ENCODE measurements around the gene RBM17. TPM values are rescaled to one million over a fixed set of nuclear protein-coding genes. Genes with fewer than 3 reads are reported as not detected.

The RBM17 gene
- total and polyA plus RNA-seq, 10 of the 15 experiments (the other 5 are each of a cell fraction or from before 2014, with no cell fraction given): 28.4 to 181 (median 83.9) TPM

DNA sequence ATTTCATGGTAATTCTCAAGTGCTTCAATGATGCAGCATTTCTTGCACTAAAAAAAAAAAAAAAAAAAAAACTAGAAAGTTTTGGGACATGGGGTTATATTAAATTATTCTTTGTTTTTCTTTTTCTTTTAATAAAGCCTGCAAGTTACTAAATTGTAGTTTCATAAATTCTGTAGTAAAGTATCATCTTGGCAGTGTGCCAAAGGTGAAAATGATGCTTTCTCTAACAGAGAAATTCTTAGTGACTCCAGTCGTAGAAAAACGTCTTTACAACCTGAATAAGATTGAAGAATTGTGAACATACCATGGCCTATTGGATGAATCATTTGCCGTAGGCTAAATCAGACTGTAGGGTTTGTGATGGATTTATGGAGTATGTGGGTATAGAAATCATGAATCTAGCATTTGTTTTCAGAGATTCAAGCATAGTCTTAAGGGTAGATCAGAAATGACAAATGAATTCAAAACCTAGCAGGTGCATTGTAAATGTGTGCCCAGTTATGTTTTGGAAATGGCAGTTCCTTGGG lies 27.1 kb downstream of the RBM17 start:
- ChIA-PET CTCF (interaction anchor here (1.5 to 1.7 kb wide), 2 partner anchors 35 to 286 kb away, joined by 5 to 7 read pairs; no protein-coding TSS in a partner anchor), SMC1A (ENCODE audit: uncharacterized antibody, unreplicated experiment) (interaction anchor here (1.5 kb wide), 1 partner anchor 286 kb away, joined by 5 read pairs; no protein-coding TSS in a partner anchor), POLR2A (no interaction called here), RAD21 (ENCODE audit: unreplicated experiment) (no interaction called here)
- in situ Hi-C loops (cut with MboI): no loop called here
- Histone ChIP-seq H3K4me1 (ENCODE audit: control insufficient read depth, insufficient read depth, low read length) (no peaks in the 10 kb centered on the region), H3K27me3 (replicated peaks in 1 of 2; ENCODE audit: control insufficient read depth in 2 of 2, insufficient read depth in 2 of 2, low read length in 1 of 2) (no peaks in the 10 kb centered on the region), H3K4me3 (no peak overlapping the region), H3K36me3 (ENCODE audit: control insufficient read depth in 2 of 2, insufficient read depth in 2 of 2, low read length in 1 of 2) (peaks cover 11 to 32% of the 10 kb centered on the region in 2 experiments), H2AFZ (ENCODE audit: control insufficient read depth, low read depth, low read length) (no peak overlapping the region), H4K20me1 (ENCODE audit: control insufficient read depth, insufficient read depth) (no peaks in the 10 kb centered on the region), H3K4me2 (ENCODE audit: control insufficient read depth, insufficient read depth) (no peak overlapping the region), H3K79me2 (ENCODE audit: control insufficient read depth, insufficient read depth, low read length) (no peaks in the 10 kb centered on the region), H3K9ac (ENCODE audit: control insufficient read depth, insufficient read depth, low read length) (no peak overlapping the region), H3K9me3 (replicated peaks; ENCODE audit: control insufficient read depth, insufficient read depth, low read length) (no peaks in the 10 kb centered on the region), H3K27ac (ENCODE audit: control insufficient read depth, insufficient read depth) (no peak overlapping the region)
- TF ChIP-seq ZNF274 (IDR thresholded peaks at IDR 0.05; ENCODE audit: insufficient read depth, insufficient read length): no peak
- TF ChIP-seq SMC3 (IDR thresholded peaks at IDR 0.05; ENCODE audit: borderline replicate concordance, low read length): no peak
- TF ChIP-seq ZSCAN29 (IDR thresholded peaks at IDR 0.05): no peak
- TF ChIP-seq ESRRA (IDR thresholded peaks at IDR 0.05; ENCODE audit: low read length): no peak
- no peak for TF ChIP-seq HCFC1 (IDR thresholded peaks at IDR 0.05; ENCODE audit: low read length)
- TF ChIP-seq CHD4 (IDR thresholded peaks at IDR 0.05): no peak
- TF ChIP-seq, protein P1, sequence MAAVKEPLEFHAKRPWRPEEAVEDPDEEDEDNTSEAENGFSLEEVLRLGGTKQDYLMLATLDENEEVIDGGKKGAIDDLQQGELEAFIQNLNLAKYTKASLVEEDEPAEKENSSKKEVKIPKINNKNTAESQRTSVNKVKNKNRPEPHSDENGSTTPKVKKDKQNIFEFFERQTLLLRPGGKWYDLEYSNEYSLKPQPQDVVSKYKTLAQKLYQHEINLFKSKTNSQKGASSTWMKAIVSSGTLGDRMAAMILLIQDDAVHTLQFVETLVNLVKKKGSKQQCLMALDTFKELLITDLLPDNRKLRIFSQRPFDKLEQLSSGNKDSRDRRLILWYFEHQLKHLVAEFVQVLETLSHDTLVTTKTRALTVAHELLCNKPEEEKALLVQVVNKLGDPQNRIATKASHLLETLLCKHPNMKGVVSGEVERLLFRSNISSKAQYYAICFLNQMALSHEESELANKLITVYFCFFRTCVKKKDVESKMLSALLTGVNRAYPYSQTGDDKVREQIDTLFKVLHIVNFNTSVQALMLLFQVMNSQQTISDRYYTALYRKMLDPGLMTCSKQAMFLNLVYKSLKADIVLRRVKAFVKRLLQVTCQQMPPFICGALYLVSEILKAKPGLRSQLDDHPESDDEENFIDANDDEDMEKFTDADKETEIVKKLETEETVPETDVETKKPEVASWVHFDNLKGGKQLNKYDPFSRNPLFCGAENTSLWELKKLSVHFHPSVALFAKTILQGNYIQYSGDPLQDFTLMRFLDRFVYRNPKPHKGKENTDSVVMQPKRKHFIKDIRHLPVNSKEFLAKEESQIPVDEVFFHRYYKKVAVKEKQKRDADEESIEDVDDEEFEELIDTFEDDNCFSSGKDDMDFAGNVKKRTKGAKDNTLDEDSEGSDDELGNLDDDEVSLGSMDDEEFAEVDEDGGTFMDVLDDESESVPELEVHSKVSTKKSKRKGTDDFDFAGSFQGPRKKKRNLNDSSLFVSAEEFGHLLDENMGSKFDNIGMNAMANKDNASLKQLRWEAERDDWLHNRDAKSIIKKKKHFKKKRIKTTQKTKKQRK (IDR thresholded peaks at IDR 0.05; ENCODE audit: low read depth, low read length): no peak
- TF ChIP-seq MEF2B (IDR thresholded peaks at IDR 0.05; ENCODE audit: partially characterized antibody, poor library complexity, severe bottlenecking): no peak
- TF ChIP-seq POLR2AphosphoS5 (IDR thresholded peaks at IDR 0.05; ENCODE audit: low read length): no peak
- no peak for TF ChIP-seq YY1 (IDR thresholded peaks at IDR 0.05; ENCODE audit: low read depth, low read length)
- TF ChIP-seq SIN3A (IDR thresholded peaks at IDR 0.05; ENCODE audit: low read depth, low read length): no peak
- TF ChIP-seq, protein P2, sequence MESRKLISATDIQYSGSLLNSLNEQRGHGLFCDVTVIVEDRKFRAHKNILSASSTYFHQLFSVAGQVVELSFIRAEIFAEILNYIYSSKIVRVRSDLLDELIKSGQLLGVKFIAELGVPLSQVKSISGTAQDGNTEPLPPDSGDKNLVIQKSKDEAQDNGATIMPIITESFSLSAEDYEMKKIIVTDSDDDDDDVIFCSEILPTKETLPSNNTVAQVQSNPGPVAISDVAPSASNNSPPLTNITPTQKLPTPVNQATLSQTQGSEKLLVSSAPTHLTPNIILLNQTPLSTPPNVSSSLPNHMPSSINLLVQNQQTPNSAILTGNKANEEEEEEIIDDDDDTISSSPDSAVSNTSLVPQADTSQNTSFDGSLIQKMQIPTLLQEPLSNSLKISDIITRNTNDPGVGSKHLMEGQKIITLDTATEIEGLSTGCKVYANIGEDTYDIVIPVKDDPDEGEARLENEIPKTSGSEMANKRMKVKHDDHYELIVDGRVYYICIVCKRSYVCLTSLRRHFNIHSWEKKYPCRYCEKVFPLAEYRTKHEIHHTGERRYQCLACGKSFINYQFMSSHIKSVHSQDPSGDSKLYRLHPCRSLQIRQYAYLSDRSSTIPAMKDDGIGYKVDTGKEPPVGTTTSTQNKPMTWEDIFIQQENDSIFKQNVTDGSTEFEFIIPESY (IDR thresholded peaks at IDR 0.05): no peak
- no peak for TF ChIP-seq ZNF622 (IDR thresholded peaks at IDR 0.05)
- TF ChIP-seq GATAD2B (conservative IDR thresholded peaks at IDR 0.05; ENCODE audit: low read depth): no peak
- no peak for TF ChIP-seq YBX1 (IDR thresholded peaks at IDR 0.05)
- TF ChIP-seq IKZF1 (conservative IDR thresholded peaks at IDR 0.05): no peak
- TF ChIP-seq BHLHE40 (IDR thresholded peaks at IDR 0.05; ENCODE audit: borderline replicate concordance in 1 of 2, low read depth in 2 of 2, low read length in 1 of 2): no peak
- TF ChIP-seq, protein P3, sequence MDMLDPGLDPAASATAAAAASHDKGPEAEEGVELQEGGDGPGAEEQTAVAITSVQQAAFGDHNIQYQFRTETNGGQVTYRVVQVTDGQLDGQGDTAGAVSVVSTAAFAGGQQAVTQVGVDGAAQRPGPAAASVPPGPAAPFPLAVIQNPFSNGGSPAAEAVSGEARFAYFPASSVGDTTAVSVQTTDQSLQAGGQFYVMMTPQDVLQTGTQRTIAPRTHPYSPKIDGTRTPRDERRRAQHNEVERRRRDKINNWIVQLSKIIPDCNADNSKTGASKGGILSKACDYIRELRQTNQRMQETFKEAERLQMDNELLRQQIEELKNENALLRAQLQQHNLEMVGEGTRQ (IDR thresholded peaks at IDR 0.05; ENCODE audit: borderline replicate concordance, low read depth, low read length): no peak
- no peak for TF ChIP-seq SPI1 (IDR thresholded peaks at IDR 0.05; ENCODE audit: borderline replicate concordance, insufficient read depth, low read depth, low read length)
- no peak for TF ChIP-seq PAX8 (IDR thresholded peaks at IDR 0.05)
- DNase-seq (ENCODE audit: low read depth, low spot score) (no peak), ATAC-seq (no peak), FAIRE-seq (no peak)
- WGBS (ENCODE audit: insufficient coverage, insufficient replicate concordance, low lambda C conversion rate, missing lambda C conversion rate): 91% methylated on average over 3 of the region's 3 CpGs
- BruUV-seq (replicated peaks): no TSS peak
- intact Hi-C loops (cut with micrococcal nuclease; ENCODE audit: unreplicated experiment): no loop called here
